Smooth muscle cell (in vitro differentiated cells): ENCODE data around the gene SUCLA2. TPM values are rescaled to one million over a fixed set of nuclear protein-coding genes. Genes with fewer than 3 reads are reported as not detected.
"Not testable (repeated sequence)": the region's sequence is repeated elsewhere in the genome, so short reads cannot be mapped to it uniquely, and the experiment has no call there.

Experiments
- DNase-seq: peaks from one replicate; lab custom pipeline; 2025; ENCODE audit not compliant: unreplicated experiment; lab: John Stamatoyannopoulos, UW
- H2AFZ ChIP-seq: fragments of 200-600 bp; sonication (generic); 2 replicates; pipeline ENCODE4 v1.6.0; 2016; ENCODE audit warnings: antibody characterized with exemption, low read depth, mild to moderate bottlenecking
- H3F3A ChIP-seq: fragments of 200-600 bp; sonication (generic); 2 replicates; pipeline ENCODE4 v1.6.0; 2017; ENCODE audit warnings: antibody characterized with exemption, low read depth
- H3K27ac ChIP-seq: fragments of 200-600 bp; sonication (generic); 2 replicates; pipeline ENCODE4 v1.5.1; 2016; ENCODE audit warnings: low read depth, mild to moderate bottlenecking
- H3K27me3 ChIP-seq: fragments of 200-600 bp; sonication (generic); 2 replicates; pipeline ENCODE4 v1.6.1; 2016; ENCODE audit warnings: low read depth, mild to moderate bottlenecking
- H3K36me3 ChIP-seq: fragments of 200-600 bp; sonication (generic); 2 replicates; pipeline ENCODE4 v1.5.1; 2016; ENCODE audit warnings: low read depth
- H3K4me1 ChIP-seq: fragments of 200-600 bp; sonication (generic); 2 replicates; pipeline ENCODE4 v1.5.1; 2016; ENCODE audit warnings: low read depth
- H3K4me2 ChIP-seq: fragments of 200-600 bp; sonication (generic); 2 replicates; pipeline ENCODE4 v1.6.0; 2016; ENCODE audit warnings: mild to moderate bottlenecking
- H3K4me3 ChIP-seq: fragments of 200-600 bp; sonication (generic); 2 replicates; pipeline ENCODE4 v1.5.1; 2016; ENCODE audit warnings: mild to moderate bottlenecking
- H3K79me2 ChIP-seq: fragments of 200-600 bp; sonication (generic); 2 replicates; pipeline ENCODE4 v1.6.0; 2016; ENCODE audit warnings: low read depth, mild to moderate bottlenecking
- H3K9ac ChIP-seq: fragments of 200-600 bp; sonication (generic); 2 replicates; pipeline ENCODE4 v1.6.0; 2016; ENCODE audit warnings: low read depth
- H3K9me3 ChIP-seq: fragments of 200-600 bp; sonication (generic); replicated peaks from 2 replicates; pipeline ENCODE4 v1.5.1; 2016; ENCODE audit warnings: low read depth
- H4K20me1 ChIP-seq: fragments of 200-600 bp; sonication (generic); 2 replicates; pipeline ENCODE4 v1.6.0; 2016; ENCODE audit warnings: low read depth
- CTCF ChIP-seq: fragments of 200-600 bp; sonication (generic); IDR thresholded peaks from 2 replicates; pipeline ENCODE4 v1.5.1; 2017; ENCODE audit warnings: borderline replicate concordance, mild to moderate bottlenecking, antibody characterized with exemption; ENCODE audit not compliant: insufficient read depth, poor library complexity, severe bottlenecking
- WGBS: methylation state at CpG from one replicate; pipeline ENCODE4 v1.1.7; 2016; ENCODE audit warnings: low lambda C conversion rate; 5-methylcytosine and 5-hydroxymethylcytosine counted together
- polyA plus RNA-seq: library from polyadenylated mRNA; unstranded; fragments of >200 nt; fragmentation: Nextera tagmentation; extraction: Ambion mirVana; gene quantifications from 2 replicates; pipeline ENCODE4 v1.2.1, GENCODE V29; 2016
- total RNA-seq: library from RNA; depleted of rRNA; stranded (reverse); fragments of >200 nt; gene quantifications from 2 replicates; pipeline ENCODE4 v1.2.3, GENCODE V29; 2014

The SUCLA2 gene
- total and polyA plus RNA-seq, 2 experiments from 2014 or later, result 48.3 to 62.0 TPM

DNA sequence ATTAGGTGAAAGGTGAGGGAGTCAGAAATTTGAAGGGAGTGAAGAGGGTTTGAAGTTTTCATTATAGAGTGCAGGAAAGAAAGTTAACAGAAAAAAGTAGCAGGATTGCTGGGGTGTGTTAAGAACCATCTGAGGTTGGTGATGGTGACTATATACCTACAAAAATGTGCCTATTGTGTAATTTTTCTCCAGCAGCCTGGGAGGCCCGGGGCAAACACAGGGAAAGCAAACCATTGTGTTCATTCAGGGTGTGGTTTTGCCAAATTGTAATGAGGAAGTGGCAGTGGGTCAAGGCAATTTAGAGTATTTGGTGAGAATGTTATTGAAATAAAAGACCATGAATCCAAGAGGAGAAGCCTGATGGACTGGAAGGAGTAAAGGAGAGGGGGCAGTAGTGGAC is 8.2 kb upstream of the SUCLA2 start:
- Histone ChIP-seq H3K4me1 (no peaks in the 10 kb centered on the region), H3K9me3 (no peaks in the 10 kb centered on the region), H2AFZ (no peak overlapping the region), H3F3A (no peaks in the 10 kb centered on the region), H3K4me3 (no peak overlapping the region), H4K20me1 (no peaks in the 10 kb centered on the region), H3K79me2 (no peaks in the 10 kb centered on the region), H3K27ac (peak overlapping the region; percentile 52), H3K27me3 (no peaks in the 10 kb centered on the region), H3K4me2 (no peak overlapping the region), H3K36me3 (no peaks in the 10 kb centered on the region), H3K9ac (no peak overlapping the region)
- no peak for TF ChIP-seq CTCF
- 50% methylated on average over 1 of the region's 1 CpG for WGBS
- no peak for DNase-seq

- TF ChIP-seq CTCF, result no peak
- no peak overlapping the region for H2AFZ ChIP-seq
- no peak overlapping the region for H3K27ac ChIP-seq
- H3K9ac ChIP-seq, result no peak overlapping the region
- H3F3A ChIP-seq, result no peaks in the 10 kb centered on the region
- no peaks in the 10 kb centered on the region for H3K36me3 ChIP-seq
- H3K4me1 ChIP-seq, result no peaks in the 10 kb centered on the region
- no peaks in the 10 kb centered on the region for H3K9me3 ChIP-seq
- no peaks in the 10 kb centered on the region for H4K20me1 ChIP-seq
- DNase-seq, result no peak
- WGBS, result 81% methylated on average over 1 of the region's 1 CpG
- H3K79me2 ChIP-seq, result no peaks in the 10 kb centered on the region
- no peak overlapping the region for H3K4me3 ChIP-seq
- H3K27me3 ChIP-seq, result no peaks in the 10 kb centered on the region
- H3K4me2 ChIP-seq, result no peak overlapping the region
Measured at GRCh38 chr13:48006396-48006795, 5.3 kb upstream of the SUCLA2 start.

- H3K9me3 ChIP-seq, result no peaks in the 10 kb centered on the region
- H3K4me3 ChIP-seq, result no peak overlapping the region
- TF ChIP-seq CTCF, result no peak
Measured at GRCh38 chr13:48004201-48004600, 3.1 kb upstream of the SUCLA2 start.

DNA sequence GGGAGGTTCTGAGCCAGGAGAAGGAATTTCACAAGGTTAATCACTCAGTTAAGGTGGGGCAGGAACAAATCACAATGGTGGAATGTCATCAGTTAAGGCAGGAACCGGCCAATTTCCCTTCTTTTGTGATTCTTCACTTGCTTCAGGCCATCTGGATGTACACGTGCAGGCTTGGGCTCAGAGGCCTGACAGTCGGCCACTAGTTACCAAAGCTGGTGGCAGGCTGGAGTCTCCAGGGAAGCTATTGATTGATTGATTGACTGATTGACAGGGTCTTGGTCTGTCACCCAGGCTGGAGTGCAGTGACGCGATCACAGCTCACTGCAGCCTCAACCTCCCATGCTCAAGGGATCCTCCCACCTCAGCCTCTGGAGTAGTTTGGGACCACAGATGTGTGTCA is 926 bp upstream of the SUCLA2 start:
- H3K27me3 ChIP-seq, H3K27ac ChIP-seq, DNase-seq, H3F3A ChIP-seq, H3K4me1 ChIP-seq, H3K9me3 ChIP-seq, H3K9ac ChIP-seq, H4K20me1 ChIP-seq, H3K36me3 ChIP-seq: not testable (repeated sequence)
- H3K4me3 ChIP-seq, result peak overlapping the region; percentile 91
- peak overlapping the region; percentile 96 for H2AFZ ChIP-seq
- H3K79me2 ChIP-seq, result peaks cover 40% of the 10 kb centered on the region
- H3K4me2 ChIP-seq, result peak overlapping the region; percentile 89
- WGBS, result 30% methylated on average over 5 of the region's 5 CpGs

More at GRCh38 chr13:48004201-48004600, 3.1 kb upstream of the SUCLA2 start:
- DNase-seq, result no peak
- Histone ChIP-seq H3K9ac (no peak overlapping the region), H3K4me2 (no peak overlapping the region), H3K36me3 (no peaks in the 10 kb centered on the region), H3K27ac (no peak overlapping the region), H3K79me2 (peaks cover 20% of the 10 kb centered on the region), H2AFZ (no peak overlapping the region), H4K20me1 (peaks cover under 1% of the 10 kb centered on the region), H3K4me1 (peaks cover 8% of the 10 kb centered on the region), H3K27me3 (no peaks in the 10 kb centered on the region), H3F3A (no peaks in the 10 kb centered on the region)
- 83% methylated on average over 2 of the region's 2 CpGs for WGBS
